Ishikawa (cell line): ENCODE measurements around the gene MSH4.

Experiments used
- CEBPB ChIP-seq: IDR thresholded peaks from 2 replicates; pipeline ENCODE4 v1.6.1; 2012
- CREB1 ChIP-seq: IDR thresholded peaks from 2 replicates; pipeline ENCODE4 v1.6.1; 2012; ENCODE audit warnings: low read depth
- EGR1 ChIP-seq: IDR thresholded peaks from 2 replicates; pipeline ENCODE4 v1.6.1; 2012
- EP300 ChIP-seq: IDR thresholded peaks from 2 replicates; pipeline ENCODE4 v1.6.1; 2012; ENCODE audit warnings: borderline replicate concordance
- FOXM1 ChIP-seq: IDR thresholded peaks from 2 replicates; pipeline ENCODE4 v1.6.1; 2012; ENCODE audit warnings: low read depth, borderline replicate concordance
- MAX ChIP-seq: IDR thresholded peaks from 2 replicates; pipeline ENCODE4 v1.6.1; 2012
- RAD21 ChIP-seq: IDR thresholded peaks from 2 replicates; pipeline ENCODE4 v1.6.1; 2012; ENCODE audit warnings: low read depth
- REST ChIP-seq: IDR thresholded peaks from 2 replicates; pipeline ENCODE4 v1.6.1; 2012; ENCODE audit warnings: low read depth, mild to moderate bottlenecking
- TAF1 ChIP-seq: IDR thresholded peaks from 2 replicates; pipeline ENCODE4 v1.6.1; 2012; ENCODE audit warnings: low read depth, mild to moderate bottlenecking
- TCF12 ChIP-seq: IDR thresholded peaks from 2 replicates; pipeline ENCODE4 v1.6.1; 2012; ENCODE audit warnings: low read depth
- TEAD4 ChIP-seq: IDR thresholded peaks from 2 replicates; pipeline ENCODE4 v1.6.1; 2012
- YY1 ChIP-seq: IDR thresholded peaks from 2 replicates; pipeline ENCODE4 v1.6.1; 2012; ENCODE audit warnings: low read depth
- ZBTB7A ChIP-seq: IDR thresholded peaks from 2 replicates; pipeline ENCODE4 v1.6.1; 2012; ENCODE audit warnings: low read depth

- TF ChIP-seq TEAD4 = no peak
- no peak for TF ChIP-seq EP300
- TF ChIP-seq TAF1 = no peak
- no peak for TF ChIP-seq REST
- no peak for TF ChIP-seq EGR1
- no peak for TF ChIP-seq CEBPB
- no peak for TF ChIP-seq CREB1
- no peak for TF ChIP-seq RAD21
- TF ChIP-seq MAX = no peak
- no peak for TF ChIP-seq FOXM1
- no peak for TF ChIP-seq YY1
- TF ChIP-seq ZBTB7A = no peak
- no peak for TF ChIP-seq TCF12
Observed at GRCh38 chr1:75765697-75766355, 30.9 kb upstream of the MSH4 start.
